Sigmoid colon (tissue), 4 donors: ENCODE results near the gene NLRP9.

Experiments used
- CTCF ChIP-seq, 4 experiments: fragments of 450-650 bp in 3 of 4; fragments of 200-600 bp in 1 of 4; IDR thresholded peaks; one replicate each; pipeline ENCODE4 v1.5.1; 2016 to 2019; ENCODE audit warnings: antibody characterized with exemption in 4 of 4, mild to moderate bottlenecking in 3 of 4, moderate library complexity in 2 of 4
- EP300 ChIP-seq, 4 donors: sonication (generic); formaldehyde crosslinking; IDR thresholded peaks; one replicate each; pipeline ENCODE4 v1.6.1; 2017; ENCODE audit warnings: antibody characterized with exemption in 4 of 4
- POLR2A ChIP-seq, 2 donors: fragments of 450-650 bp; IDR thresholded peaks; one replicate each; pipeline ENCODE4 v1.6.1; 2016; ENCODE audit warnings: antibody characterized with exemption in 2 of 2, mild to moderate bottlenecking in 2 of 2, moderate library complexity in 2 of 2
- POLR2AphosphoS5 ChIP-seq, 4 donors: sonication (generic); formaldehyde crosslinking; IDR thresholded peaks; one replicate each; pipeline ENCODE4 v1.6.1; 2017; ENCODE audit warnings: antibody characterized with exemption in 4 of 4

GRCh38 chr19:55700813-55701212 lies 37.4 kb downstream of the NLRP9 start:
- TF ChIP-seq CTCF (IDR thresholded peaks at IDR 0.05) (no peak), POLR2AphosphoS5 (IDR thresholded peaks at IDR 0.05) (no peak), POLR2A (IDR thresholded peaks at IDR 0.05) (no peak), EP300 (IDR thresholded peaks at IDR 0.05) (no peak)
